ENCODE measurements around the gene KCND3.

KCND3 gene

DNA sequence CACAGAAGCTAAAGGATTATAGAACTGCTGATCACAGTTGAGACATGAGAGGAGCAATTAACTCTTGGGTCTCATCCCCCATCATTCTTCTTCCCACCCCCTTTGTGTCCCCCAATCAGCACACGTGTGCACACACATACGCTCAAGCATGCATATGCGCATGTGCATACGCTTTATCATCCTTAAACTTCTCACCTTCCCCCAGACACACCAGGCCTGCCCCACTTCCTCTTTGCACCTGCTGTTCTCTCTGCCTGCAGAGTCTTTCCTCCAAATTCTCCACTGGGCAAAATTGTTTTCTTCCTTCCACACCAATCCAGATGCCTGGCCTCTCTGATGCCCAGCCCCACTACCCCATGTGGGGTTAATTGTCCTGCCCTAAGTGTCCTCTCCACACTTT is 13.0 kb upstream of the KCND3 start:
- no peak overlapping the region for H3K27ac ChIP-seq
- no peak for TF ChIP-seq ZFX (IDR thresholded peaks at IDR 0.05; ENCODE audit: borderline replicate concordance)
- TF ChIP-seq, protein P1, sequence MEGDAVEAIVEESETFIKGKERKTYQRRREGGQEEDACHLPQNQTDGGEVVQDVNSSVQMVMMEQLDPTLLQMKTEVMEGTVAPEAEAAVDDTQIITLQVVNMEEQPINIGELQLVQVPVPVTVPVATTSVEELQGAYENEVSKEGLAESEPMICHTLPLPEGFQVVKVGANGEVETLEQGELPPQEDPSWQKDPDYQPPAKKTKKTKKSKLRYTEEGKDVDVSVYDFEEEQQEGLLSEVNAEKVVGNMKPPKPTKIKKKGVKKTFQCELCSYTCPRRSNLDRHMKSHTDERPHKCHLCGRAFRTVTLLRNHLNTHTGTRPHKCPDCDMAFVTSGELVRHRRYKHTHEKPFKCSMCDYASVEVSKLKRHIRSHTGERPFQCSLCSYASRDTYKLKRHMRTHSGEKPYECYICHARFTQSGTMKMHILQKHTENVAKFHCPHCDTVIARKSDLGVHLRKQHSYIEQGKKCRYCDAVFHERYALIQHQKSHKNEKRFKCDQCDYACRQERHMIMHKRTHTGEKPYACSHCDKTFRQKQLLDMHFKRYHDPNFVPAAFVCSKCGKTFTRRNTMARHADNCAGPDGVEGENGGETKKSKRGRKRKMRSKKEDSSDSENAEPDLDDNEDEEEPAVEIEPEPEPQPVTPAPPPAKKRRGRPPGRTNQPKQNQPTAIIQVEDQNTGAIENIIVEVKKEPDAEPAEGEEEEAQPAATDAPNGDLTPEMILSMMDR (IDR thresholded peaks at IDR 0.05) = no peak

DNA sequence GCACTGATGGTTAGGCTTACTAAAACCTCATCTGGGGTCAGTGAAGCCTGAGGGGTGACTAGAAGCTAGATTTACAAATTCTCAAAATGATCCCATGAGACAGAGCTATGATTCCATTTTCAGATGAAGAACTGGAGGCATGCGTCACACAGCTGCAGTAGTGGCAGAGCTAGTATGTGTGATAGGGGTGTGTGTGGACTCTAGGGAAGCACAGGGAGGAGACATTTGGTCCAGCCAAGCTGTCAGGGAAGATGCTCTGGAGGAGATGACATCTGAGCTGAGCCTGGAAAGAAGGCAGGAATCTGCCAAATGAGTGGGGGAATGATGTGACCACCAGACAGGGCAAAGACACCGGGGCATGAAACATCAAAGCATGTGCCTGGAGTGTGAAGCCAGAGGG is 12.0 kb upstream of the KCND3 start:
- H3K27ac ChIP-seq = no peak overlapping the region
- TF ChIP-seq ZFX (IDR thresholded peaks at IDR 0.05; ENCODE audit: borderline replicate concordance) = no peak
- TF ChIP-seq, protein P1 (IDR thresholded peaks at IDR 0.05) = no peak

DNA sequence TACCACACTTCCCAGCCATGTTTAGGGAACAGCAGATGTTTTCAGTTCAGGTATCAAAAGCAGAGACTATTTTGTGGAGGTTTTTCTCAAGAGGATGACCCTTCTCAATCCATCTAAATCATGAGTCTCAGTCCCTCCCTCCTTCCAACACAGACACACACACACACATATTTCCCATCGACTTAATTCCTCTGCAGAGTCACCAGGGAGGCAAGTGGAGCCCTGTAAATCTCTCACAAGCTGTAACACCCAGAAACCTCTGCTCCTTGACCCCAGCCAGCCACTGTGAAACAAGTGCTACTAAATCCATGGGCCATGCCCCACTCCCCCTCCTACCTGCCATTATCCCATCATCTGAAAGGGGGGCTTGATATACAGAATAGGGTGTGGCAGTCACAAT is 10.6 kb upstream of the KCND3 start:
- TF ChIP-seq, protein P1 (IDR thresholded peaks at IDR 0.05) = no peak
- no peak overlapping the region for H3K27ac ChIP-seq

DNA sequence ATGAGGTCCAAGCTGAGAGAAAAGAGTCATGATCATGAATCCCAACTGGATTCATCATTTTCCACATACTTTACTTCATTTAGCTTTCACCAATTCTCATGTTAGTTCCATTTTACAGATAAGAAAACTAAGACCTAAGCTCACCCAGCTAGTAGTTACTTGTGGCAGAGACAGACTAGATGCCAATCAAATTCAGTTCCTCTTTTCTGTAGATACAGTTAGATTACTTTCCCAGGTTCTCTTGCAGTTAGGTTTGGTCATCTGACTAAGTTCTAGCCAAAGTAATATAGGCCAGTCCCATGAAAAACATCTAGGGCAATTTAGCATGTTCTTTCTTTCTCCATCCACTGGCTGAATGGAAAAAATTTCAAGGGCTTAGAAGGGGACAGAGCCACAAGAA is 8.9 kb upstream of the KCND3 start:
- no peak overlapping the region for H3K27ac ChIP-seq
- TF ChIP-seq, protein P1 (IDR thresholded peaks at IDR 0.05) = no peak

DNA sequence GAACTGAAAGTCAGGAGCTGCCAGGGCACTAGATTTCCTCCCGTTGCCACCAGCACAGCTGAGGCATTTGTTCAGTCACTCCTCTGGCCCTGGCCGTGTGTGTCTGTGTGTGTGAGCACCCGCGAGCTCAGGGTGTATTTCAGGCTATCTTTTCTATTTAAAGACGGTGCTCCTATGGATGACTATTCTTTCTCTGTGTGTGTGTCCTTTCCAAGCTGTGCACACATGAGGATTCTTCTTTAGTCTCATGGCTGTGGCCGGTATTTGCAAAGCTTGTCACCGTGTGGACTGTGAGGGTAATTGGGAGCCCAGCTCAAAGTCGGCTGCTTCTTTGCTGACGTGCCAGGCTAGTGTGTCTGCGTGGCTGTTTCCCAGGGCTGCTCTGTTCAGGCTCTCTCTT is 3.0 kb upstream of the KCND3 start:
- no peak overlapping the region for H3K27ac ChIP-seq
- TF ChIP-seq ZFX (IDR thresholded peaks at IDR 0.05; ENCODE audit: borderline replicate concordance) = no peak

DNA sequence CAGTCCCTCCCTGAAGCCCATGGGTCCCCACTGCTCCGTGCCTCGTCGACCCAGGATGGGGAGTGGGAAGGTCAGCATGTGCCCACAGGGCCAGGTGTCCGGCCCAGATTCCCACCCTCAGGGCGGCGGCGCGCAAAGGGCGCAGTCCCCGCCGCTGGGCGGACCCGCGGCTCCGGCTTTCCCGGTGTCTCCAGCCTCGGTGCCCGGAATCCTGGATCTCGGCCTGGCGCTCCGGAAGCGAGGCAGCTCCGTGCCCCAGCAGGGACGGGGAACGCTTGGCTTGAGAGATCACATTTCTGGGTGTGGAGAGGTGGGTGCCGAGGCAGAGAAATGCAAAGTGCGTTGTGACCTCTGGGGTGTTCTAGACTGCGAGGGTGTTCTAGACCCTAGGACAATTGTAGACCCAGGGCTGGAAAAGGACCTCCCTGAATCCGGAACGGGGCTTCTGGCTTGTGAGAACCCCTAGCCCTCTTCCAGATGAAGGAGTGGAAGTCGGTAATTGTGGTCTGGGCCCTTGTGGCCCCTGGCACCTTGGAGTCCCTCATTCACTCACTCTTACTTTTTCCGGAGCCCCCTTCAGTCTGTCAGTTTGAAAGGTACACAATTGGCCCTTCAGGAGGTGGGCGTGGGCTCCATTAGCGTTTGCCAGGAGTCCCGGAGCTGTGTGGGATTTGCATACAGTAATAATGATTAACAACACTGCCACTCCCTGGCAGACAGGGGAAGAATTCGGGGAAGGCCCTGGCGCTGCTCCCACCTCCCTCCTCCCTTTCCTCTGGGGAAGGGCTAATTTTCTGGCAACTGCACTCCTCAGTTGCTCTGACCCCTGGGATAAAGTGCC is 1.6 kb upstream of the KCND3 start:
- TF ChIP-seq ZFX (IDR thresholded peaks at IDR 0.05; ENCODE audit: borderline replicate concordance) = no peak
- TF ChIP-seq, protein P1 (IDR thresholded peaks at IDR 0.05) = peak; percentile 62
- no peak overlapping the region for H3K27ac ChIP-seq

DNA sequence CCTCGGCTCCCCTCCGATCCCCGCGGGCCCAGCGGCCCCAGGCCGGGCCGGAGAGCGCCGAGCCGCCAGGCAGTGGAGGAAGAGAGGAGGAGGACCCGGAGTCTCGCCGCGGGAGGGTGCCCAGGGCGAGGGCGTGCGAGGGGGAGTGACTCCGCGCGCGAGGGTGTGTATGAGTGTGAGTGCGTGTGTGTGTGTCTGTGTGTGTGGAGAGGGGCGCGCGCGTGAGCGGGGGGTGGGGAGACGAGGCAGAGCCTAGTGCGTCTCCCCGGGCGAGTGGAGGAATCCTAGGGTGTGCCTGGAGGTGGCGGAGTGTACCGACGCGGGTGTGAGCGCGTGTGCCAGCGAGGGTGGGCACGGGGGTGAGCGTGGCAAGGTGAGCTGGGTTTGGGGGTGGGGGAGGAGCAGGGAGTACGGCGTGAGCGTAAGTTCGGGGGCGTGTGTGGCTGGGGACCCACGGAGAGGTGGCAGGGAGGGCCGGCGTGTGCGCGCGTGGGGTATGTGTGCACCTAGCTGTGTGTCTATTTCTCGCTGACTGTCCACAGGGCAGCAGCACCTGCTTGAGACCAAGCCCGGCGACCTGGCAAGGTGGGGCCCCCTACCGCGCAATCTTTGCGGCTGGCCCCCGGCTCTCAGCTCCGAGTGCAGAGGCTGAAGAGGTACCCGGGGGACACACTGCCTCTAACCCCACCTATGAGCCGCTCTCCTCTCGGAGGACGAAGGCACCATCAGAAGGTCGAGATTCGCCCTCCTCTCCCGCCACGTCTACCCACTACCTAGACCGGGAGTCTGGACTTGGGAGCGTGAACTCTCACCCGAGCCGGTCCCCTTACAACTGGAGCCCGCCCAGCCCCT is 784 bp upstream of the KCND3 start:
- no peak overlapping the region for H3K27ac ChIP-seq
- TF ChIP-seq, protein P1 (IDR thresholded peaks at IDR 0.05) = no peak
- TF ChIP-seq ZFX (IDR thresholded peaks at IDR 0.05; ENCODE audit: borderline replicate concordance) = no peak

Measured in 22Rv1 (cell line).